GDM1 (cell line): Measurements from ENCODE around the gene TPST2.

ENCODE experiments used
- DNase-seq: peaks from one replicate; lab custom pipeline; 2025; lab: John Stamatoyannopoulos, UW

The TPST2 gene

DNA sequence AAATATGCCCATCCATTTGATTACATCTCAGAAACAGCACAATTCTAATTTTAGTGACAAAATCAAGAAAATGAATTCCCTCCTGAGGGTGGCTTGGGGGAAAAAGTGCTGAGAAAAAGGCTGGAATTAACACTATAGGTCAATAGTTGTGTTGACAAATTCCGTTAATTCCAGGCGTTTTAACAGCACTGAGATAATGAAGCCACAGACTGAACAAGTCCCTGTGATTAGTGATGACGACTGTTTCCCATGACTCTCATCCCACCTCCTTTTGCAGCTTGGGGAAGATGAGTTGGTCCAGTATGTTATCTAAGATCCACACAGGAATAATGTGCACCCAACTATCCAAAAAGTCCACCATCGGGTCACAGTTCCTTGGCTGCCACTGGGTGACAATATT is 93.5 kb downstream of the TPST2 start:
- no peak for DNase-seq

DNA sequence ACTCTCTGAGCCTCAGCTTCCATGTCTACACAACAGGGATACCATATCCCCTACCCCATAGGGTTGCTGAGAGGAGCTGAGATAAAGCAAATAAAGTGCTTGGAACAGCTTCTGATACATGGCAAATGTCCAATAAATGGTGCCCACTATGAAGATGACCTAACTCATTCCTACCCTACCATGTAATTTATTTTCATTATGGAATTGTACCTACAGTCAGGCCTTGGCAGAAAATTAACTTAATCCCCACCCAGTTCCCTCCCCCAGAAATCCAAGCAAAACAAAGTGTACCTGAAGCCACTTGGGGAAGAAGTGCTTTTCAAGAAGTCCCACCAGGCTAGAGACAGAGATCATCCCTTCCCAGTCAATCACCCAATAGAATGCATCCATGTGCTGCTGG is 95.4 kb downstream of the TPST2 start:
- DNase-seq: no peak

GRCh38 chr22:26492220-26492619 is 97.7 kb downstream of the TPST2 start:
- no peak for DNase-seq

DNA sequence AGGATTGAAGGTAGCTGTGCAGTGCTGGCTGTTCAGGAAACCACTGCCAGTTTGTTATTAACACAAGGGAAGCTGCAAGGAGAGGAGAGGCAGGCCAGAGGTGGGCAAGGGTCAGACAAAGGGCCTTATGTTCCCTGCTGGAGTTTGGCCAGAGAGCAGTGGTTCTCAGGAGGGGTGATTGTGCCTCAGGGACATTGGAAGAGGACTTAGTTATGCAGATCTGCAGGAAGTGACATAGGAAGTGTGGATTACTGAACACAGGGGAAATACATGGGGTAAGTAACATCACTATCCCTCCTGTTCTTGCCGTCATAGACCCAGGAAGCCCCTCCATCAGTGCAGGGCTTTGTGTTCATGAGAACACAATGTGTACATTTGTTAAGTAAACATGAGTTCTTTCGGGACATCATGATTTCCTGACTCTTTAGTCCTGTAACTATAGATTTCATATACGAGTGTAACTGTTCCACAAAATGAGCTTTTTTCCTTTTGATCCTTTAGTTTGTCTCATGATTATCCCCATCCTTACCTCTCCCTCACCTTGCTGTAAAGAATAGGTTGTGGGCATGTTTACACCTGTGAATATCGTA is 100.4 kb downstream of the TPST2 start:
- no peak for DNase-seq

DNA sequence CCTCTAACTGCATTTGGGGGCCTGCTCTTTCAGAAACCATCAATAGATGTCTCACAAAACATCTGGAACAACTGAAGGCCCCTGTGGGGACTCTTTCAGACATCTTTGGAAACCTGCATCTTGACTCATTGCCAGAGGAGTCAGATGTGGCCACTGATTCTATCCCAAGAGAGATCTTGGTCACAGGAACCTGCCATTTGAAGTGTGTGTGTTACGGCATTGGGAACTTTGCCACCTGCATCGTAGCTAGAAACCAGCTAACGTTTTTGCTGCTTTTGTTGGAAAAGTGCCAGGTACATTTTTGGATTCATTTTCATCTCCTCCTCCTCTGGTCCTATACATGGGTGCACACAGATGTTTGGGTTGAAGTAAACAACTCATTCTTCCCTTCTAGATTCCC is 101.9 kb downstream of the TPST2 start:
- DNase-seq: no peak

GRCh38 chr22:26486394-26486793 is 103.5 kb downstream of the TPST2 start:
- no peak for DNase-seq

GRCh38 chr22:26485806-26486390 is 104.0 kb downstream of the TPST2 start:
- DNase-seq: no peak

GRCh38 chr22:26485013-26485412 is 104.9 kb downstream of the TPST2 start:
- no peak for DNase-seq

DNA sequence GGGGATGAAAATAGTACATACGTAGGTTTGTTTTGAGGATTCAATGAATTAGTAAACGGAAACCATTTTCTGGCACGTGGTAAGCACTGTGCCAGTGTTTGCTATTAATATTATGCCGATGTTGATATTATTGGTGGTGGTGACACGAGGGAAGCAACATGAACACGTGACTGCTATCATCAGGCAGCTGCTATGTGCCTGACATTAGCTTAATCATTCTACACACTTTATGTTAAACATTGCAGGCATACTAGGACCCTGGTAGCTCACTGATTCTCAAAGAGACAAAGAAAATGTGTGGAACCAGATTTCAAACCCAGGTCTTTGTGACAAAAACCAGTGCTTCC is 105.6 kb downstream of the TPST2 start:
- no peak for DNase-seq

GRCh38 chr22:26483439-26484359 is 106.2 kb downstream of the TPST2 start, which contains the start of the genes HPS4 and SRRD:
Gene HPS4 (minus strand): TSS chr22:26483783. CDS start chr22:26481762, 2,021 bp downstream.
Gene SRRD (plus strand): TSS chr22:26483877. CDS start chr22:26483891, 14 bp downstream.
- DNase-seq: peak; percentile 87

GRCh38 chr22:26483043-26483438 is 106.9 kb downstream of the TPST2 start:
- DNase-seq: no peak

- DNase-seq: no peak
Observed at GRCh38 chr22:26482161-26482560, 107.8 kb downstream of the TPST2 start.

DNA sequence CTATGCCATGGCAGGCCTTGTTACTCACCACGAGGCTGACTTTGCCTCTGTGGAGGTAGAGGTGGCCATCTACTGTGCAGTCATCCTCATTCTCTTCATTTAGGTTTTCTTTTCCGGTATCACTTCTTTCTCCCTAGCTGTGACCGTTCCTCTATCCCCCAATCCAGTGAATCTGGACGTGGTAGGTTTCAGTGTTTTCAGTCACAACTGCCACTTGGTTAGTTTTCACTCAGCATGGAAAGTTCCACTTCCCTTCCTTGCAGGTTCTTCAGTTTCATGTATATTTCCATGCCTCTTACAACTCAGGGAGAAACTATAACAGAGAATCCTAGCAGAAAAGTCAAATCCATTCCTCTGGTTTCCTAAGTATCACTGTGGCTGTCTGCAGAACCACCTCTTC is 108.2 kb downstream of the TPST2 start:
- DNase-seq: no peak

DNA sequence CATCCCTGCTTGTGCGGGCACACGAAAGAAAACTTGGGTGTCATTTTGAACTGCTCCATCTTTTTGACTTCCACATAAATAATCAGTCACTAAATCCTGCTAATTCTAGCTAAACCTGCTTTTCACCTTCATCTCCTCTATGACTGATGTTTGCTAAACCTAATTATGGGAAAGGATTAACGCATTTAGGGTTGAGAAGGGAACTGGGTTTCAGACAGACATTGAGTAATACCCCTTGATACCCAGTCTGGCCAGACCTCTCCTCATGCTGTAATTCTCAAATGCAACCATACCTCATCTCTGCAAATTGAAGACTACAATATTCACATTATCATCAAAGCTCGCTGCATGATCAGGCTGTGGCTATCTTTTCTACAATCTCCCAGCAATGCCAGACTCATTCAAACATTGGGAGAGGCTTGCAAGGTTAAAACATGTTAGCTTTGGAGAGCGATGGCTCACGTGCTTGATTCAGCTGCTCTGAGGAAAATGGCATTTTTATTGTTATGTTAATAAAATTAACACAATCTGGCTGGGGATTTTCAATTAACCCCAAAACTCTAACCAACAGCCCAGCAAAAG is 108.7 kb downstream of the TPST2 start:
- DNase-seq: no peak

DNA sequence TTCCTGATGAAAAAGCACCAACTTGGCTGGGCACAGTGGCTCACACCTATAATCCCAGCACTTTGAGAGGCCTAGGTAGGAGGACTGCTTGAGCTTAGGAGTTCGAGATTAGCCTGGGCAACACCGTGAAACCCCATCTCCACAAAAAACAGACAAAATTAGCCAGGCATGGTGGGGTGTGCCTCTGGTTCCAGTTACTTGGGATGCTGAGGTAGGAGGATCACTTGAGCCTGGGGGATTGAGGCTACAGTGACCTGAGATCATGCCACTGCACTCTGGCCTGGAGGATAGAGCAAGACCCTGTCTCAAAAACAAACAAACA is 109.4 kb downstream of the TPST2 start:
- no peak for DNase-seq

DNA sequence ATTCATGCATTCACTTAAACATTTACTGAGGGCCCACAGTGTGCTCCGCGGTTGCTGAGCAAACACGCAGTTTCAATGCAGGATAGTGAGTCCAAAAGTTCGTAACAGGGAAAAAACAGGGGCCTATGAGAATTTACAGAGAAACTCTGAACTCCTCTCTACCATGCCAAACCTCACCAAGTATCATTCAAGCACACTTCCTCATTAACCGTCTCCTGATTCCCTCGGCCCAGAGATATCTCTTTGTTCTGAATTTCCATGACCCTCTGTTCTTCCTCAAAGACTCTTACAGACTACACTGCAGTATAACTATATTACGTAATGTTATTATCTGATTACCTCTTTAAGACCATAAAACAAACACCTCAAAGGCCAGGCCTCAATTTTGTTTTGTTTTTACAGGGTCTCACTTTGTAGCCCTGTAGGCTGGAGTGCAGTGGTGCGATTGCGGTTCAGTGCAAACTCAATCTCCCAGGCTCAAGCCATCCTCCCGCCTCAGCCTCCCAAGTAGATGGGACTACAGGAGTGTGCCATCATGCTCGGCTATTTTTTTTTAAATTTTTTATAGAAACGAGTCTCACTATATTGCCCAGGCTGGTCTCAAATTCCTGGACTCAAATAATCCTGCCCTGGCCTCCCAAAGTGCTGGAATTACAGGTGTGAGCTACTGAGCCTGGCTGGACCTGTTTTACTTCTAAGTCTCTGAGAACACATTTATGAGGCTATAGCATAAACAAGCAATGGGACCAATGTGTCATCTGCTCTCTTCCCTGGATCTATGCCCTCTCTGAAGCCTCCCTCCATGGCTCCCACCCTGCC is 109.9 kb downstream of the TPST2 start:
- no peak for DNase-seq

DNA sequence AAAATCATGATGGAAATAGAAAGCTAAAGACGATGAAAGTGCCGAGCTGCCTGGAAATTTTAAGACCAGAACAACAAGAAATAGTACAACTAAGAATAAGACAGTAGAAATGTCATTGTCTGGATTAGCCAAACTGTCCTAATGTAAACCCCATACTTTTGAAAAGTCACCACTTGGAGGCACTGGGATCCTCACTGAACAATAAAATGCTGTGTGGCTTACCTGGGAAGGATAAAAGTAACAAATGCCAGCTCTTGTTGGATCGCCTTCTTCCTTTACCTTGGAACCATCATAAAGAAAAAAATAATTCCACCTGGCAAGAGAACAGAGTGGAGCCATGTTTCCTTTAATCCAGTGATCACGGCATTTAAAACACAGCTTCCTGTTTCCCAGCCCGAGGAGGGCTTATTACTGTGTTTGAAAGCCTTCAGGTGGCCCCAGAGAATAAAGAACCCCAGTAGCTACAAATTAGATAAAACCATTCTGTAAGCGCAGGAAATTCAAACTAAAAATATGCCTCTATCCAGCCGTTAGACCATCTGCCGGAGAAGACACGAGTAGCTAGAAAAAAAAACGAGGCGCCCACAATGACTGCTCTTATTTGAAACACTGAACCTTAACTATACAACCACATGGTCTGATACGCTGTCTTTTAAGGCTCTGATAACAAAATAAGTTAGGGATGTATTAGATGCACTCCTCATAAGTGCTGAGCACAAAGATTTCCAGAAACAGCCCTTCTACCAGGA is 110.7 kb downstream of the TPST2 start:
- DNase-seq: no peak

DNA sequence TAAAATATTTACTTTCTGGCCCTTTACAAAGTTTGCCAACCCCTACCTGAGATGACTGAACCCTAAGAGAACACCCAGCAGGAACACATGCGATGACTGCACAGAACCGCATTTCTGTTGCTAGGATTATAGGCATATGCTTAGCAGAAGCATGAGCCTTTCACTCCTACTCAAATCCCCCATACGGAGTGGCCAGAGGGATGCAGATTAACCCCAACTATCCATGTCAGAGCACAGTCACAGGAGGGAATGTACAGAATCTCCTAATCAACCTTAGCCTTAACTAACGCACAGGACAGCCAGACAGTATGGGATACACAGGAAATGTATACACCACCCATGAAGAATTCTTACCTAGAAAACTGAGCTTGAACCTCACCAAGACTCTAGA is 112.6 kb downstream of the TPST2 start:
- no peak for DNase-seq

DNA sequence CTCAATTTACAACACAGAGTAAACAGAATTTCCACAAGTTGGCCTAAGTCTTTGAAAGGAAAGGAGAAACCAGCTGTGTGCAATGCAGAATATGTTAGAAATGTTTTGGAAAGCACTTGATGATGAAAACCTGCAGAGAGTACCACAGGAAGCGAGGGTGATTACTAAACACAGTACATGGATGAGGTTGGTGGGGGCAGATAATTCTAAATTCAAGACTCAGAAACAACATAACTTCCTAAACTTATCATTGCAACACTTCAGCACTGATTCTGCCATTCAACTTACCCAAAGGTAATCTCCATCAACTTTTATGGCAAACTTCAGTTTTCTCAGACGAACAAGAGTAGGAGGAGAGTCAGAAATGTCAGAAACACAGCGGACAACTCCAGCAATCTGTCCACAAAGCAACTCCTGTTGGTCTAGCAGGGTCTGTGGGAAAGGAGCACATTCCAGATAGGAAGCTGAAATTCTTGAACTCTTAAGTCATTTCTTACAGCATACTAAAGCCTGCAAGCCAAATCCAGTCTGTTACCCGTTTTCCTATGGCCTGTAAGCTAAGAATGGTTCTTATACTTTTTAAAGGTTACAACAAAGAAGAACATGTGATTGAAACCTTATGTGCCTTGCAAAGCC is 113.1 kb downstream of the TPST2 start:
- no peak for DNase-seq

DNA sequence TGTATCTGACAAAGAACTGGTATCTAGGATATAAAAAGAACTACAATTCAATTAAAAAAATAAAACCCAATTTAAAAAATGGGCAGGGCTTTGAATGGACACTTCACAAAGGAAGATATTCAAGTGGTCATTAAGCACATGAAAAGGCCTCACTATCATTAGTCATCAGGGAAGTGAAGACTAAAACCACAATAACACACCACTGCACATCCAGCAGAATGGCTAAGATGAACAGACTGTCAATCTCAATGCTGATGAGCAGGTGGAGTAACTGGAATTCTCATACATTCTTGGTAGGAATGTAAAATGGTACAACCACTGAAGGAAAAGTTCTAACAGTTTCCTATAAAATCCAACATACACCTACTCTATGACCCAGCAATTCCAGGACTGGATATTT is 115.2 kb downstream of the TPST2 start:
- no peak for DNase-seq
